ENCODE data around the gene CKMT2.

Gene CKMT2

GRCh38 chr5:81188962-81189361 is 44.2 kb upstream of the CKMT2 start:
- Histone ChIP-seq H3K4me2 (ENCODE audit: insufficient read depth, low read length) (no peak overlapping the region), H3K9ac (ENCODE audit: low read depth, low read length) (no peak overlapping the region), H4K20me1 (ENCODE audit: insufficient read depth, low read length) (no peaks in the 10 kb centered on the region), H3K36me3 (ENCODE audit: insufficient read depth, low read length) (no peaks in the 10 kb centered on the region), H2AFZ (ENCODE audit: low read depth, low read length) (no peak overlapping the region), H3K4me1 (ENCODE audit: insufficient read depth, low read length) (no peaks in the 10 kb centered on the region), H3K27me3 (ENCODE audit: insufficient read depth, low read length, poor library complexity) (no peaks in the 10 kb centered on the region), H3K4me3 (ENCODE audit: low read depth in 1 of 2, low read length in 2 of 2) (no peak overlapping the region), H3K9me3 (ENCODE audit: insufficient read depth, low read length, severe bottlenecking) (no peaks in the 10 kb centered on the region), H3K27ac (ENCODE audit: low read length) (no peak overlapping the region), H3K79me2 (ENCODE audit: insufficient read depth, low read length) (no peaks in the 10 kb centered on the region)
- TF ChIP-seq CTCF (IDR thresholded peaks at IDR 0.05; ENCODE audit: borderline replicate concordance, extremely low read depth, low read length, poor library complexity, severe bottlenecking) (no peak), EZH2 (IDR thresholded peaks at IDR 0.05; ENCODE audit: borderline replicate concordance, low read depth, low read length, severe bottlenecking) (no peak)
- ATAC-seq (ENCODE audit: insufficient read depth, low read depth), result no peak
- no peak for DNase-seq

GRCh38 chr5:81189875-81190498 is 43.1 kb upstream of the CKMT2 start:
- Histone ChIP-seq H3K27ac (ENCODE audit: low read length) (no peak overlapping the region), H4K20me1 (ENCODE audit: insufficient read depth, low read length) (no peaks in the 10 kb centered on the region), H3K4me1 (ENCODE audit: insufficient read depth, low read length) (peaks cover 4% of the 10 kb centered on the region), H2AFZ (ENCODE audit: low read depth, low read length) (no peak overlapping the region), H3K79me2 (ENCODE audit: insufficient read depth, low read length) (no peaks in the 10 kb centered on the region), H3K4me2 (ENCODE audit: insufficient read depth, low read length) (no peak overlapping the region), H3K27me3 (ENCODE audit: insufficient read depth, low read length, poor library complexity) (no peaks in the 10 kb centered on the region), H3K9me3 (ENCODE audit: insufficient read depth, low read length, severe bottlenecking) (no peaks in the 10 kb centered on the region), H3K9ac (ENCODE audit: low read depth, low read length) (no peak overlapping the region), H3K4me3 (ENCODE audit: low read depth in 1 of 2, low read length in 2 of 2) (no peak overlapping the region), H3K36me3 (ENCODE audit: insufficient read depth, low read length) (no peaks in the 10 kb centered on the region)
- DNase-seq (no peak), ATAC-seq (ENCODE audit: insufficient read depth, low read depth) (no peak)
- no peak for TF ChIP-seq CTCF (IDR thresholded peaks at IDR 0.05; ENCODE audit: borderline replicate concordance, extremely low read depth, low read length, poor library complexity, severe bottlenecking)
- no peak for TF ChIP-seq EZH2 (IDR thresholded peaks at IDR 0.05; ENCODE audit: borderline replicate concordance, low read depth, low read length, severe bottlenecking)

GRCh38 chr5:81191726-81192372 is 41.3 kb upstream of the CKMT2 start:
- no peak overlapping the region for H3K4me3 ChIP-seq (ENCODE audit: low read depth in 1 of 2, low read length in 2 of 2)
- peaks cover 7% of the 10 kb centered on the region for H3K4me1 ChIP-seq (ENCODE audit: insufficient read depth, low read length)
- no peaks in the 10 kb centered on the region for H3K79me2 ChIP-seq (ENCODE audit: insufficient read depth, low read length)
- no peak overlapping the region for H3K27ac ChIP-seq (ENCODE audit: low read length)
- no peaks in the 10 kb centered on the region for H3K9me3 ChIP-seq (ENCODE audit: insufficient read depth, low read length, severe bottlenecking)
- no peak overlapping the region for H3K4me2 ChIP-seq (ENCODE audit: insufficient read depth, low read length)
- no peaks in the 10 kb centered on the region for H3K27me3 ChIP-seq (ENCODE audit: insufficient read depth, low read length, poor library complexity)
- DNase-seq, result no peak
- no peak overlapping the region for H2AFZ ChIP-seq (ENCODE audit: low read depth, low read length)
- no peaks in the 10 kb centered on the region for H4K20me1 ChIP-seq (ENCODE audit: insufficient read depth, low read length)
- TF ChIP-seq CTCF (IDR thresholded peaks at IDR 0.05; ENCODE audit: borderline replicate concordance, extremely low read depth, low read length, poor library complexity, severe bottlenecking) (no peak), EZH2 (IDR thresholded peaks at IDR 0.05; ENCODE audit: borderline replicate concordance, low read depth, low read length, severe bottlenecking) (no peak)
- no peak overlapping the region for H3K9ac ChIP-seq (ENCODE audit: low read depth, low read length)
- no peaks in the 10 kb centered on the region for H3K36me3 ChIP-seq (ENCODE audit: insufficient read depth, low read length)
- no peak for ATAC-seq (ENCODE audit: insufficient read depth, low read depth)
